Measurements from ENCODE around the gene CLCF1.

DNA sequence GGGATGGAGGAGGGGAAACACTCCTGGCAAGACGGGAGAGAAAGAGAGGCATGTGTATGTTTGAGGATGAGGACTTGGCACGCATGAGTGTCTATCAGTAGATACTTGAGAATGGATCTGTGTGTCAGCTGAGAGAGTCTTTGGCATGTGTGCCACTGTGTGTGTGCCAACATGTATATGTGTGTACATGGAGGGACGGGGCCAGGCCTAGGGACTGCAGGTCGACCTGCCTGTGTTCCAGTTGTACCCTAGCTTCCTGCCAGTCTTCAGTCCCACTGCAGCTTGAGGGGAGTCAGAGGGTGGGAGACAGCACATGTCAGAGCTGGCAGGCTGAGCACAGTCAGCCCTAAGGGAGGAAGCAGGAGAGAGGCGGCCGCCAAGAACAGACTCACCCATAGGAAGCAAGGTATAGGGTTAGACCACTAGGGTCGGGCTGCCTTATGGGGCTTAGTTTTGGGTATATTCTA, 5.6 kb downstream of the CLCF1 start:
- TF ChIP-seq CTCF (IDR thresholded peaks at IDR 0.05; ENCODE audit: extremely low read depth in 1 of 2, insufficient read depth in 1 of 2, low read depth in 1 of 2, low read length in 2 of 2): no peak
- no peak for TF ChIP-seq MAX (IDR thresholded peaks at IDR 0.05; ENCODE audit: insufficient read depth, insufficient read length)
- no peak for TF ChIP-seq GATA2 (IDR thresholded peaks at IDR 0.05; ENCODE audit: insufficient read depth, insufficient read length, low read depth, low read length)
- no peak for TF ChIP-seq EZH2 (IDR thresholded peaks at IDR 0.05; ENCODE audit: borderline replicate concordance, low read depth, low read length, severe bottlenecking)
- no peak for TF ChIP-seq POLR2A (IDR thresholded peaks at IDR 0.05; ENCODE audit: low read depth, low read length)
- no peak for TF ChIP-seq POLR2AphosphoS5 (IDR thresholded peaks at IDR 0.05; ENCODE audit: insufficient read depth, low read depth, low read length)
- TF ChIP-seq JUN (IDR thresholded peaks at IDR 0.05; ENCODE audit: borderline replicate concordance, insufficient read depth, insufficient read length, low read depth): no peak
- no peak for TF ChIP-seq MYC (IDR thresholded peaks at IDR 0.05; ENCODE audit: low read depth, low read length)
- TF ChIP-seq FOS (IDR thresholded peaks at IDR 0.05; ENCODE audit: borderline replicate concordance, insufficient read depth, low read length): no peak

Data from endothelial cell of umbilical vein (primary cell).